NCI-H2196 treated with DMSO at 0.1 percent for 48 hours (cell line): ENCODE measurements around the gene DGCR6.
A peak's percentile ranks its signal among the peaks of the same experiment; 100 is the strongest.
"Not testable (repeated sequence)": the region's sequence is repeated elsewhere in the genome, so short reads cannot be mapped to it uniquely, and the experiment has no call there.

Experiments
- DNase-seq: peaks from one replicate; lab custom pipeline; 2025; ENCODE audit not compliant: unreplicated experiment; lab: John Stamatoyannopoulos, UW

Gene DGCR6

GRCh38 chr22:18929459-18929858 is 23.3 kb downstream of the DGCR6 start:
- DNase-seq: no peak

GRCh38 chr22:18931905-18932652 is 26.0 kb downstream of the DGCR6 start:
- no peak for DNase-seq

GRCh38 chr22:18933914-18934313 is 27.8 kb downstream of the DGCR6 start:
- DNase-seq: no peak

- DNase-seq: not testable (repeated sequence)
These were observed 28.6 kb downstream of the DGCR6 start for GRCh38 chr22:18934688-18935087.

GRCh38 chr22:18935889-18936529 is 29.9 kb downstream of the DGCR6 start, which contains the start of gene PRODH:
Gene PRODH (minus strand): TSS chr22:18936293. CDS start chr22:18936287, 6 bp downstream.
- DNase-seq: no peak

GRCh38 chr22:18938691-18939090 is 32.6 kb downstream of the DGCR6 start:
- DNase-seq: not testable (repeated sequence)

GRCh38 chr22:18947105-18947504 is 41.0 kb downstream of the DGCR6 start:
- DNase-seq: not testable (repeated sequence)

GRCh38 chr22:18947905-18948304 is 41.8 kb downstream of the DGCR6 start:
- DNase-seq: no peak

GRCh38 chr22:18950141-18950540 is 44.0 kb downstream of the DGCR6 start:
- no peak for DNase-seq

GRCh38 chr22:18952022-18952421 is 45.9 kb downstream of the DGCR6 start:
- DNase-seq: no peak

GRCh38 chr22:18953128-18953527 is 47.0 kb downstream of the DGCR6 start:
- DNase-seq: not testable (repeated sequence)

- DNase-seq: peak; percentile 27
These were observed 48.3 kb downstream of the DGCR6 start for GRCh38 chr22:18954303-18954989.

GRCh38 chr22:18954990-18955571 is 49.0 kb downstream of the DGCR6 start:
- no peak for DNase-seq

- no peak for DNase-seq
These were observed 49.6 kb downstream of the DGCR6 start for GRCh38 chr22:18955696-18956095.

- not testable (repeated sequence) for DNase-seq
These were observed 50.2 kb downstream of the DGCR6 start for GRCh38 chr22:18956121-18956895.

- DNase-seq: not testable (repeated sequence)
These were observed 50.8 kb downstream of the DGCR6 start for GRCh38 chr22:18956956-18957355.

GRCh38 chr22:18957621-18958320 is 51.7 kb downstream of the DGCR6 start:
- not testable (repeated sequence) for DNase-seq

- DNase-seq: not testable (repeated sequence)
These were observed 52.2 kb downstream of the DGCR6 start for GRCh38 chr22:18958321-18958705.

- not testable (repeated sequence) for DNase-seq
These were observed 52.6 kb downstream of the DGCR6 start for GRCh38 chr22:18958738-18959137.

- DNase-seq: not testable (repeated sequence)
These were observed 53.1 kb downstream of the DGCR6 start for GRCh38 chr22:18959266-18959665.
